GM21360 (cell line): Measurements from ENCODE around the gene DISC1.
"Not testable (repeated sequence)": the region's sequence is repeated elsewhere in the genome, so short reads cannot be mapped to it uniquely, and the experiment has no call there.

Experiments
- ATAC-seq: cut with Tn5 transposase; IDR thresholded peaks from one replicate; pipeline ENCODE4 v1.9.1; 2021; ENCODE audit warnings: mild to moderate bottlenecking, moderate library complexity; ENCODE audit not compliant: unreplicated experiment

Gene DISC1

DNA sequence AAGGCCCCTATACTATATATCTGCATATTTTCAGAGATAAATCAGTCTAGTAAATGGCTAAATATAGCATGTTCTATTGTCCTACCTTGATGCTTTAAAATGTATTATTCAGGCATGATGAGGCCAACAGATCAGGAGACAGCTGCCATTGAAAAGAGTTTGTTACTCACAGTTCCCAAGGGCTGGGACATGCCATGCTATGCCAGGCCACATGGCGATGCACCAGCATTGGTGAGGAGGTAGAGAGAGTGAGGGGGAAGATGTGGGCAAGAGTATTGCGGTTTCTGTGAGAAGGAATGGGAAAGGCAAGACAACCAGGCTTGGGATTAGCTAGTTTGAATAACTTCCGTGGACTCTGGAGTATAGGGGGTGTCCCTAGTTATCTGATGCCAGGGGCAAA lies 316.5 kb downstream of the DISC1 start:
- ATAC-seq, result no peak

DNA sequence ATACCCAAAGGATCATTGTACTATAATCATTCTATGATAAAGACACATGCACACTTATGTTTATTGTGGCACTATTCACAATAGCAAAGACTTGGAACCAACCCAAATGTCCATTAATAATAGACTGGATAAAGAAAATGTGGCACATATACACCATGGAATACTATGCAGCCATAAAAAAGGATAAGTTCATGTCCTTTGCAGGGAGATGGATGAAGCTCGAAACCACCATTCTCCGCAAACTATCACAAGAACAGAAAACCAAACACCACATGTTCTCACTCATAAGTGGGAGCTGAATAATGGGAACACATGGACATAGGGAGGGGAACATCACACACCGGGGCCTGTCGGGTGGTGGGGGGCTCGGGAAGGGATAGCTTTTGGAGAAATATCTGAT lies 321.5 kb downstream of the DISC1 start:
- ATAC-seq, result not testable (repeated sequence)

- no peak for ATAC-seq
These were observed 322.9 kb downstream of the DISC1 start for GRCh38 chr1:231949277-231950091.

- ATAC-seq, result no peak
These were observed 323.9 kb downstream of the DISC1 start for GRCh38 chr1:231950331-231951128.

DNA sequence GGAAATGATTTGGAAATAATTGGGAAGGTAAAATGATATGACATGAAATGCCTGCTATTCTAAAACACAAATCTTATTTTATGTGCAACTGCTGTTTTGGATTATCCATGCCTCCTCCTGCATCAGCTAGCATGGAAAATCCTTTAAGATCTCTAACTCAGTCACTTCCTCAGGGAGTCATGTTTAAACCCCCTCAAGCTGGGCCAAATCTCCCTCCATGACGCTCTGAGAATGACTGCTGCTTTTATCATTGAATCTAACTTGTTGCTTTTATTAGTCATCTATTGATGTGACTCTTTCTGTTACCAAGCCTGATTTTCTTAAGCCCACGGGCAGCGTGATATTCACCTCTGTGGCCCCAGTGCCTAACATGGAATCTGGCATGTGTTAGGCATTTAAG lies 324.8 kb downstream of the DISC1 start:
- no peak for ATAC-seq

DNA sequence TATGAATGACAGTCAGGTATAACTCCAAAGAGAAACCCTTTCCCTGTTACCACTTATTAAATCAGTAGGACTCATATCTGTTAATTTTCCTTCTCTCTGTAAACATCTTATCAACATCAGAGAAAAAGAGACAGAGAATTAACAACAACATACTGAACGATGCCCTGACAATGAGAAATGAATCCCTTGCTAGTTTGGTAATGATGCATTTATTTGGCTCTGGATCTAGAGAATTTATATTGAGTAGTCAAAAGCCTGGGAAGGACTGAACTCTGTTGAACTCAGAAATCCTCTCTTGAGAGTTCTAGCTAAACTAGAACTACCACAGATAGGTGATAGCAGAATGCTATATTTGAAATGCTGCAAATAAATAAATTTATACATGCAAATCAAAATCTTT lies 325.6 kb downstream of the DISC1 start:
- no peak for ATAC-seq

- no peak for ATAC-seq
These were observed 327.1 kb downstream of the DISC1 start for GRCh38 chr1:231953660-231954059.

DNA sequence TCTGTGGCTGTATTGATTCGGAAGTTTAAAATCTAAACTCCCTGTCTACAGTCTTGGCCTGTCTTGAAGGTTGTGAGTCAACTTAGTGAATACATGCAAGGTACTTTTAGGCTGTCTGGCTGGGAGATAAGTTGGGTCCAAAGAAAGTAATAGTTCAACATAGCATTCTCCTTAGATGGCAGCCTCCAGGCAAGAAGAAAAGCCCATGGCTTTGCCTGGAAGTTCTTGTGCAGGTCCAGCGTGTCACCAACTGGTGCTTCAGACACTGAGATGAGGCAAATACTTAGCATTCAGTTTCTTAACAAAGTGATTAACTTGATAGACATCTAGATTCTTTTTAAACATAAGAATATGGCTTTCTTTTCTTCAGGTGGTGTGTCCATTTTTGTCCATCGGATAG lies 328.2 kb downstream of the DISC1 start:
- ATAC-seq, result no peak

GRCh38 chr1:231957359-231957758 lies 330.8 kb downstream of the DISC1 start:
- ATAC-seq, result no peak

DNA sequence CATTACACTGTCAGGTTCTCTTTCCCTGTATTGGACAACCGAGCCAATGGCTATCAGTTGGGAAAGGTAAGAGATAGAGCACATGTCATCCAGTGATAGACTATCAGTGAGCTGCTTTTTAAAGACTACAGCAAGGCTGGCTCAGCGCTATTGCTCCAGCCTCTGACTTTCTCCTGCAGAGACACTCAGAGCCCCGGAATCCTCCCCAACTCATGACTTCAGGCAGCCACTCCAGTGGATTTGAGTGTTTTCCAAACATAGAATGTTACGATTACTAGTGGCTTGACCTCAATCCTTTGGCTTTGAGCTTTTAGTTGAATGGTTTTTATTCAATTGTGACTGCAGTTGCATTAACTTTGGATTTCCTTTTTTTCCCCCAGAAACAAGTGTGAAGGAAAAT lies 331.9 kb downstream of the DISC1 start:
- ATAC-seq, result no peak

- no peak for ATAC-seq
These were observed 332.8 kb downstream of the DISC1 start for GRCh38 chr1:231959225-231959884.

DNA sequence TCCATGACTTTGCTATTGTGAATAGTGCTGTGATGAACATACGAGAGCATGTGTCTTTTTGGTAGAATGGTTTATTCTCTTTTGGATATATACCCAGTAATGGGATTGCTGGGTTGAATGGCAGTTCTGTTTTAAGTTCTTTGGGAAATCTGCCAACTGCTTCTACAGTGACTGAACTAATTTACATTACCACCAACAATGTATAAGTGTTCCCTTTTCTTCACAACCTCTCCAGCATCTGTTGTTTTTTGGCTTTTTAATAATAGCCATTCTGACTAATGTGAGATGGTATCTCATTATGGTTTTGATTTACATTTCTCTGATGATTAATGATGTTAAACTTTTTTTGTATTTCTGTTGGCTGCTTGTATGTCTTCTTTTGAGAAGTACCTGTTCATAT lies 335.2 kb downstream of the DISC1 start:
- not testable (repeated sequence) for ATAC-seq

DNA sequence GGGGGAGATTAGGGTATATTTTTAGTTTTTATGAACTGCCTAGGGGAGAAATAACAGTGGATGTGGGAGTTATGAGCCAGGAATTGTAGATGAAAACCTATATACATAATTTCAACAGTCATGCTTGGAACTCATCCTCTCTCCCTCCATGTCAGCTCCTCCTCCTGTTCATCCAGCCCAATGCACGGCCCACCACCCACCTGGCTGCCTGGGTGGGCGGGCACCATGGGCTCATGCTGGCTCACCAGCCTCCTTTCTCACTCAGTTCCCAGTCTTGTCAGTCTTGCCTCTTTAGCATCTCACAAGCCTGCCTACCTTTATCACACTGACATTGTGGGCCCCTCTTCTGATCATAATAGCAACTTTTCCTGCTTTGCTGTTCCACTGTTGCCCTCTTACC lies 336.0 kb downstream of the DISC1 start:
- ATAC-seq, result no peak

DNA sequence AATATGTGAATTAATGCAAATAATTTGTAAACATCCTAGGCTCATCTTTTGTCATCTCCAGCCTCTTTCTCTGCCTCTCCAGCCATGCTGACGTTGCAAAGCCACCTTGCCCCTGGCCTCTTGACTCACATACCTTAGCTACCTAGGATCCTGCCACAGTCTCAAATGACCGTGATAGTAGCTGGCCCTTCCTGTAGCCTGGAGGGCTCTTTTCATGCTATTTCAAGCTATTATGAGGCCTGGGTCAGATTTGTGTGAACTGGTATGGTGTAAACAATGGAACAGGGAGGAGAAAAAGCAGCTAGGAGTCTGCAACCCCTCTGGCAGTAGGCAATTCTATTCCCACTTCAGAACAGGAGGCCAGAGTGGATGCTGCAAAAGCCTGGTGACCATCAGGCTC lies 337.7 kb downstream of the DISC1 start:
- ATAC-seq, result no peak

- ATAC-seq, result no peak
These were observed 338.4 kb downstream of the DISC1 start for GRCh38 chr1:231964961-231965360.

GRCh38 chr1:231965615-231966014 lies 339.0 kb downstream of the DISC1 start:
- no peak for ATAC-seq

- ATAC-seq, result no peak
These were observed 340.4 kb downstream of the DISC1 start for GRCh38 chr1:231966983-231967382.

DNA sequence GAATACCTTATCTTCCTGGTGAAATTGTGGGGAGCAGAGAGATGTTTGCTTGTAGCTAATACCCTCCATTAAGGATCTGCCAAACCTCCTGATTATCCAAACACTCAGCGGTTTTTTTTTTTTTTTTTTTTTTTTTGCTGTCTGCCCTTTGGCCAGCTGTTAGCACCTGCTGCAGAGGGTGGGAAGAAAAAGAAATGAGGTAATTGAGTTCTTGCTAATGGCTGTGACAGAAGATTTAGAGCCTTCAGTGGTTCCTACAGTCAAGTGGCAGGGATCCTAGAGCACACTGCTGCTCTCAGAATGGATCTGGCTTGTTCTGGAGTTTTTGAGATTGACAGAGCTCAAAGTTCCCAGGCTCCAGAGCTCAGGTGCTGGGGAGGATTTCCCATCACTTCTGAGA lies 342.5 kb downstream of the DISC1 start:
- no peak for ATAC-seq

GRCh38 chr1:231969761-231970160 lies 343.2 kb downstream of the DISC1 start:
- ATAC-seq, result not testable (repeated sequence)

DNA sequence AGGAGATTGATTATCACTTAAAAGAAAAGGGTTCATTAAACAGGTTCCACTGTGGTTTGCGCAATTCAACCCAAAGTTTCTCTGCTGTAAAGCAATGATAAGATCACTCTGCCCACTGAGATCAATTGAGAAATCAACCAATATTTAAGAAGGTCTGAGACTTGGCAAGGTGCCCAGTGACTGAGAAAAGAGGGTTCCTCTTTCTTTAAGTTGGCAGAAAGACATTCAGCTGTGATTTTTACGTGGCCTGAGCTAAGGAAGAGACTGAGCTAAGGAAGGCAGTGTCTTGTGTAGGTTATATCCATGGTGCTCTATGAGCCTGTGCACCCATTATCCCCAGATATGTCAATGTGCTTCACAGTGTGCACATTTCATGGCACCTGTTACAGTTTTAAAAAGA lies 344.1 kb downstream of the DISC1 start:
- ATAC-seq, result no peak

DNA sequence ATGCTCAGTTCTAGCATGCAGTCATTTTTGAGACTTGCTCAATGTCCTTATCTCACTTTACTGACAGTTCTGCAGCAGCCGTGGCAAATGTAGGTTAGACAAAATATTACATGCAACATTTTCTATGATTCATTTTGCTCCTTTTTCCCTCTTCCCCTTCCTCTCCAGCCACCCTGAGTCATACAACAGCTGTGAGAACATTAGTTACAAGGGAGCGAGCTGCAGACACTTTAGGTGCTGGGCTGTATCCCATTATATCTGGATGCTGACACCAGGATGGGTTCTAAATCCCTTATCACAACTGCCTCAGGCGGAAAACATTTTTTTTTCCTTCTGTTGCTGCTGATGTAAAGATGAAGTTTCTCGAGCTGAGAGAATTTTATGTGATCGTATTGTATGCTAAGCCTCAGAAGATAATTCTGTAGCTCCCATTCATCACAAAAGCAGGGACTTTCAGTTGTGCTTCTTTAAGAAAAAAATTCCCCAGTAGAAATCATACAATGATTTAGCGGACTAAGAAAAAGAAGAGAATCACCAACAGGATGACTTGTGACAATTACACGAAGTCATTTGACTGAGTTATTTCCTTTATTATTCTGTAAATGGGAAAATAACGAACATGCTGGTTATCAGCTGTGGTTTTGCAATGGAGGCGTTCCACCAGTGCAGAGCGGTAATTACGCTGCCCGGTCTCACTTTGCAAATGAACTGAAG lies 345.0 kb downstream of the DISC1 start:
- no peak for ATAC-seq
